Activated CD8-positive, alpha-beta memory T cell treated with anti-CD3 and anti-CD28 coated beads, Interleukin-2, amount 50 U/mL, for 24 hours (primary cell): ENCODE data around the gene LPGAT1.
"Not testable (repeated sequence)": the region's sequence is repeated elsewhere in the genome, so short reads cannot be mapped to it uniquely, and the experiment has no call there.

Experiments
- DNase-seq: peaks from one replicate; pipeline ENCODE4 v3.0.0-alpha.2; 2020; ENCODE audit errors: extremely low read depth

The LPGAT1 gene

GRCh38 chr1:211830328-211831142 is at the start of gene LPGAT1:
Gene LPGAT1, minus strand, starts transcription at chr1:211830763. Its CDS starts 1,467 bp downstream, at chr1:211829296.
- no peak for DNase-seq

- no peak for DNase-seq
These were observed 48.9 kb upstream of the LPGAT1 start for GRCh38 chr1:211879475-211879874.

- no peak for DNase-seq
These were observed 46.5 kb upstream of the LPGAT1 start for GRCh38 chr1:211876851-211877590.

GRCh38 chr1:211875541-211875940 is 45.0 kb upstream of the LPGAT1 start:
- DNase-seq = no peak

GRCh38 chr1:211874521-211875347 is 44.2 kb upstream of the LPGAT1 start:
- DNase-seq = no peak

- not testable (repeated sequence) for DNase-seq
These were observed 43.2 kb upstream of the LPGAT1 start for GRCh38 chr1:211873731-211874130.

GRCh38 chr1:211870156-211870555 is 39.6 kb upstream of the LPGAT1 start:
- DNase-seq = no peak

GRCh38 chr1:211865180-211865579 is 34.6 kb upstream of the LPGAT1 start:
- DNase-seq = no peak

- no peak for DNase-seq
These were observed 28.8 kb upstream of the LPGAT1 start for GRCh38 chr1:211859405-211859804.

GRCh38 chr1:211851174-211851573 is 20.6 kb upstream of the LPGAT1 start:
- DNase-seq = no peak

GRCh38 chr1:211843507-211844298 is 13.1 kb upstream of the LPGAT1 start:
- DNase-seq = no peak

- no peak for DNase-seq
These were observed 12.5 kb upstream of the LPGAT1 start for GRCh38 chr1:211843018-211843417.

- DNase-seq = no peak
These were observed 12.0 kb upstream of the LPGAT1 start for GRCh38 chr1:211842518-211842917.

GRCh38 chr1:211839106-211839505 is 8.5 kb upstream of the LPGAT1 start:
- DNase-seq = no peak

- DNase-seq = no peak
These were observed 2.7 kb upstream of the LPGAT1 start for GRCh38 chr1:211833174-211833820.

- no peak for DNase-seq
These were observed 2.1 kb upstream of the LPGAT1 start for GRCh38 chr1:211832661-211833060.

- no peak for DNase-seq
These were observed 1.2 kb upstream of the LPGAT1 start for GRCh38 chr1:211831558-211832323.

- DNase-seq = no peak
These were observed 572 bp downstream of the LPGAT1 start for GRCh38 chr1:211830055-211830327.

- DNase-seq = no peak
These were observed 1.1 kb downstream of the LPGAT1 start for GRCh38 chr1:211829343-211830054.
